ENCODE data around the gene NOSIP.

The NOSIP gene

GRCh38 chr19:49553451-49554271, 26.7 kb downstream of the NOSIP start:
- no peak for DNase-seq (ENCODE audit: low read depth)

GRCh38 chr19:49552749-49553148, 27.6 kb downstream of the NOSIP start:
- no peak for DNase-seq (ENCODE audit: low read depth)
- H3K4me3 ChIP-seq (ENCODE audit: low read depth, low read length): no peak overlapping the region

More at GRCh38 chr19:49553451-49554271, 26.7 kb downstream of the NOSIP start:
- no peak overlapping the region for H3K4me3 ChIP-seq (ENCODE audit: low read depth, low read length)

GRCh38 chr19:49551531-49551930, 28.8 kb downstream of the NOSIP start:
- H3K4me3 ChIP-seq (ENCODE audit: low read depth, low read length): no peak overlapping the region

GRCh38 chr19:49549045-49549444, 31.3 kb downstream of the NOSIP start:
- no peak overlapping the region for H3K4me3 ChIP-seq (ENCODE audit: low read depth, low read length)
- no peak for DNase-seq (ENCODE audit: low read depth)

More at GRCh38 chr19:49551531-49551930, 28.8 kb downstream of the NOSIP start:
- DNase-seq (ENCODE audit: low read depth): no peak

GRCh38 chr19:49546825-49547565, 33.4 kb downstream of the NOSIP start:
- H3K4me3 ChIP-seq (ENCODE audit: low read depth, low read length): no peak overlapping the region
- peak; percentile 69 for DNase-seq (ENCODE audit: low read depth)

GRCh38 chr19:49544154-49544553, 36.2 kb downstream of the NOSIP start:
- no peak for DNase-seq (ENCODE audit: low read depth)
- no peak overlapping the region for H3K4me3 ChIP-seq (ENCODE audit: low read depth, low read length)

- H3K4me3 ChIP-seq (ENCODE audit: low read depth, low read length): no peak overlapping the region
- no peak for DNase-seq (ENCODE audit: low read depth)
Observed at GRCh38 chr19:49543032-49543431, 37.3 kb downstream of the NOSIP start.

GRCh38 chr19:49542446-49542845, 37.9 kb downstream of the NOSIP start:
- DNase-seq (ENCODE audit: low read depth): no peak

GRCh38 chr19:49541914-49542313, 38.4 kb downstream of the NOSIP start:
- H3K4me3 ChIP-seq (ENCODE audit: low read depth, low read length): no peak overlapping the region
- no peak for DNase-seq (ENCODE audit: low read depth)

More at GRCh38 chr19:49542446-49542845, 37.9 kb downstream of the NOSIP start:
- no peak overlapping the region for H3K4me3 ChIP-seq (ENCODE audit: low read depth, low read length)

- no peak overlapping the region for H3K4me3 ChIP-seq (ENCODE audit: low read depth, low read length)
- DNase-seq (ENCODE audit: low read depth): no peak
Observed at GRCh38 chr19:49539192-49539952, 41.0 kb downstream of the NOSIP start.

- no peak for DNase-seq (ENCODE audit: low read depth)
- no peak overlapping the region for H3K4me3 ChIP-seq (ENCODE audit: low read depth, low read length)
Observed at GRCh38 chr19:49538643-49539042, 41.7 kb downstream of the NOSIP start.

GRCh38 chr19:49536921-49537462, 43.4 kb downstream of the NOSIP start:
- H3K4me3 ChIP-seq (ENCODE audit: low read depth, low read length): no peak overlapping the region
- DNase-seq (ENCODE audit: low read depth): no peak

GRCh38 chr19:49534632-49535385, 45.5 kb downstream of the NOSIP start:
- no peak overlapping the region for H3K4me3 ChIP-seq (ENCODE audit: low read depth, low read length)
- no peak for DNase-seq (ENCODE audit: low read depth)

- H3K4me3 ChIP-seq (ENCODE audit: low read depth, low read length): peak overlapping the region; percentile 49
- peak; percentile 19 for DNase-seq (ENCODE audit: low read depth)
Observed at GRCh38 chr19:49533551-49534488, 46.5 kb downstream of the NOSIP start.

GRCh38 chr19:49530708-49531107, 49.6 kb downstream of the NOSIP start:
- H3K4me3 ChIP-seq (ENCODE audit: low read depth, low read length): no peak overlapping the region
- DNase-seq (ENCODE audit: low read depth): no peak

- peak overlapping the region; percentile 79 for H3K4me3 ChIP-seq (ENCODE audit: low read depth, low read length)
- DNase-seq (ENCODE audit: low read depth): no peak
Observed at GRCh38 chr19:49528211-49528771, 52.1 kb downstream of the NOSIP start.

- no peak for DNase-seq (ENCODE audit: low read depth)
Observed at GRCh38 chr19:49524812-49525455, 55.4 kb downstream of the NOSIP start.

More at GRCh38 chr19:49524812-49525455, 55.4 kb downstream of the NOSIP start:
- H3K4me3 ChIP-seq (ENCODE audit: low read depth, low read length): no peak overlapping the region
